HCT116 (cell line): ENCODE results near the gene NTSR1.

Experiments
- CTCF ChIP-seq, 3 experiments: fragments of 200-600 bp in 1 of 3; sonication (generic) in 1 of 3; IDR thresholded peaks in 2 of 3; conservative IDR thresholded peaks in 1 of 3; 2 replicates each; pipeline ENCODE4 v1.5.1; 2012 to 2017; ENCODE audit warnings: low read depth in 2 of 3, low read length in 2 of 3, antibody characterized with exemption in 1 of 3, borderline replicate concordance in 1 of 3, control low read depth in 1 of 3, mild to moderate bottlenecking in 1 of 3, mixed read lengths in 1 of 3, mixed run types in 1 of 3, moderate library complexity in 1 of 3; ENCODE audit not compliant: insufficient read depth in 1 of 3
- EZH2 ChIP-seq: fragments of 200-600 bp; sonication (generic); IDR thresholded peaks from 2 replicates; pipeline ENCODE4 v1.6.1; 2017; ENCODE audit warnings: antibody characterized with exemption, mixed run types
- FOSL1 ChIP-seq: IDR thresholded peaks from 2 replicates; pipeline ENCODE4 v1.6.1; 2012; ENCODE audit warnings: low read depth
- POLR2AphosphoS5 ChIP-seq: IDR thresholded peaks from 2 replicates; pipeline ENCODE4 v1.6.1; 2011; ENCODE audit warnings: mild to moderate bottlenecking, low read depth, low read length, moderate library complexity
- REST ChIP-seq: IDR thresholded peaks from 2 replicates; pipeline ENCODE4 v1.6.1; 2012; ENCODE audit warnings: low read depth
- SIN3A ChIP-seq: IDR thresholded peaks from 2 replicates; pipeline ENCODE4 v1.6.1; 2012; ENCODE audit warnings: low read depth
- SP1 ChIP-seq: IDR thresholded peaks from 2 replicates; pipeline ENCODE4 v1.6.1; 2012; ENCODE audit warnings: low read depth
- TCF7L2 ChIP-seq: IDR thresholded peaks from 2 replicates; pipeline ENCODE4 v1.7.0; 2011; ENCODE audit warnings: borderline replicate concordance, inconsistent platforms; ENCODE audit not compliant: insufficient read depth, insufficient read length; ENCODE audit errors: extremely low read depth

- no peak for TF ChIP-seq CTCF (IDR thresholded peaks at IDR 0.05 in 2 of 3, conservative IDR thresholded peaks at IDR 0.05 in 1 of 3; ENCODE audit: borderline replicate concordance in 1 of 3, insufficient read depth in 1 of 3, low read depth in 2 of 3, low read length in 2 of 3)
- TF ChIP-seq POLR2AphosphoS5, result no peak
- no peak for TF ChIP-seq TCF7L2
- no peak for TF ChIP-seq REST
- TF ChIP-seq FOSL1, result no peak
- TF ChIP-seq SIN3A, result no peak
- TF ChIP-seq SP1, result no peak
- no peak for TF ChIP-seq EZH2
Measured at GRCh38 chr20:62710221-62710885, 1.7 kb downstream of the NTSR1 start.
